DLD1 (cell line): ENCODE measurements around the gene PWWP2B.

Experiments
- in situ Hi-C: cut with HindIII; loops from 2 replicates; pipeline ENCODE4 v1.10.0; 2017; ENCODE audit warnings: low sequenced_read_pairs

Gene PWWP2B

GRCh38 chr10:132456881-132457280, 59.9 kb downstream of the PWWP2B start:
- in situ Hi-C loops = no loop called here

- in situ Hi-C loops = no loop called here
These were observed 60.5 kb downstream of the PWWP2B start for GRCh38 chr10:132457328-132458070.

- in situ Hi-C loops = no loop called here
These were observed 61.1 kb downstream of the PWWP2B start for GRCh38 chr10:132458071-132458585.

GRCh38 chr10:132458586-132459300, 61.7 kb downstream of the PWWP2B start:
- in situ Hi-C loops = no loop called here

GRCh38 chr10:132459301-132460003, 62.5 kb downstream of the PWWP2B start:
- in situ Hi-C loops = loop anchor here (5.0 to 10.0 kb wide), 2 partner anchors 158 to 205 kb away; no protein-coding TSS in a partner anchor

GRCh38 chr10:132460071-132460470, 63.1 kb downstream of the PWWP2B start:
- in situ Hi-C loops = loop anchor here (5.0 to 10.0 kb wide), 2 partner anchors 157 to 205 kb away; no protein-coding TSS in a partner anchor

GRCh38 chr10:132460691-132461090, 63.7 kb downstream of the PWWP2B start:
- in situ Hi-C loops = loop anchor here (5.0 to 10.0 kb wide), 2 partner anchors 157 to 204 kb away; no protein-coding TSS in a partner anchor

- in situ Hi-C loops = loop anchor here (5.0 to 10.0 kb wide), 2 partner anchors 156 to 204 kb away; no protein-coding TSS in a partner anchor
These were observed 64.2 kb downstream of the PWWP2B start for GRCh38 chr10:132461103-132461682.

GRCh38 chr10:132461683-132462231, 64.8 kb downstream of the PWWP2B start:
- in situ Hi-C loops = loop anchor here (5.0 to 10.0 kb wide), 2 partner anchors 156 to 203 kb away; no protein-coding TSS in a partner anchor

GRCh38 chr10:132462463-132463332, 65.7 kb downstream of the PWWP2B start:
- in situ Hi-C loops = loop anchor here (5.0 to 10.0 kb wide), 2 partner anchors 155 to 202 kb away; no protein-coding TSS in a partner anchor

GRCh38 chr10:132463333-132464255, 66.6 kb downstream of the PWWP2B start:
- in situ Hi-C loops = loop anchor here (5.0 to 10.0 kb wide), 2 partner anchors 154 to 201 kb away; no protein-coding TSS in a partner anchor

GRCh38 chr10:132464256-132465192, 67.5 kb downstream of the PWWP2B start:
- in situ Hi-C loops = loop anchor here (5.0 to 10.0 kb wide), 2 partner anchors 153 to 200 kb away; no protein-coding TSS in a partner anchor

GRCh38 chr10:132465193-132465888, 68.3 kb downstream of the PWWP2B start:
- in situ Hi-C loops = loop anchor here (10.0 kb wide), 1 partner anchor 199 kb away; no protein-coding TSS in a partner anchor

GRCh38 chr10:132465889-132466519, 69.0 kb downstream of the PWWP2B start:
- in situ Hi-C loops = loop anchor here (10.0 kb wide), 1 partner anchor 199 kb away; no protein-coding TSS in a partner anchor
